Neural progenitor cell (in vitro differentiated cells): Measurements from ENCODE around the gene BTBD9. TPM values are rescaled to one million over a fixed set of nuclear protein-coding genes. Genes with fewer than 3 reads are reported as not detected.

Experiments
- DNase-seq: peaks from one replicate; pipeline ENCODE4 v3.0.0-alpha.2; 2016; ENCODE audit warnings: low spot score
- H2AFZ ChIP-seq: fragments of 200-600 bp; sonication (generic); replicated peaks from 2 replicates; pipeline ENCODE4 v1.6.1; 2016; ENCODE audit warnings: antibody characterized with exemption
- H3F3A ChIP-seq: fragments of 200-600 bp; sonication (generic); 2 replicates; pipeline ENCODE4 v1.6.1; 2016; ENCODE audit warnings: antibody characterized with exemption, low read depth
- H3K27ac ChIP-seq: fragments of 200-600 bp; sonication (generic); 2 replicates; pipeline ENCODE4 v1.5.1; 2016; ENCODE audit warnings: mild to moderate bottlenecking
- H3K27me3 ChIP-seq: fragments of 200-600 bp; sonication (generic); 2 replicates; pipeline ENCODE4 v1.6.1; 2016; ENCODE audit warnings: mild to moderate bottlenecking, moderate library complexity
- H3K36me3 ChIP-seq: fragments of 200-600 bp; sonication (generic); 2 replicates; pipeline ENCODE4 v1.5.1; 2016
- H3K4me1 ChIP-seq: fragments of 200-600 bp; sonication (generic); 2 replicates; pipeline ENCODE4 v1.6.1; 2016; ENCODE audit warnings: mixed run types
- H3K4me2 ChIP-seq: fragments of 200-600 bp; sonication (generic); 2 replicates; pipeline ENCODE4 v1.6.1; 2016
- H3K4me3 ChIP-seq: fragments of 200-600 bp; sonication (generic); 2 replicates; pipeline ENCODE4 v1.5.1; 2016
- H3K79me2 ChIP-seq: fragments of 200-600 bp; sonication (generic); 2 replicates; pipeline ENCODE4 v1.6.1; 2016; ENCODE audit warnings: low read depth
- H3K9ac ChIP-seq: fragments of 200-600 bp; sonication (generic); 2 replicates; pipeline ENCODE4 v1.6.1; 2016
- H3K9me3 ChIP-seq: fragments of 200-600 bp; sonication (generic); 2 replicates; pipeline ENCODE4 v1.5.1; 2016; ENCODE audit warnings: low read depth
- H4K20me1 ChIP-seq: fragments of 200-600 bp; sonication (generic); 2 replicates; pipeline ENCODE4 v1.6.1; 2016; ENCODE audit warnings: low read depth
- H3K27ac Mint-ChIP-seq: 3 replicates; pipeline ENCODE4 v1.8.0; 2021; ENCODE audit warnings: mixed read lengths
- H3K27me3 Mint-ChIP-seq: 2 replicates; pipeline ENCODE4 v1.8.0; 2022; ENCODE audit warnings: low read depth, mild to moderate bottlenecking, inconsistent platforms, moderate library complexity, mixed read lengths; ENCODE audit not compliant: insufficient read depth
- H3K36me3 Mint-ChIP-seq: 3 replicates; pipeline ENCODE4 v1.8.0; 2021; ENCODE audit warnings: mixed read lengths
- H3K4me1 Mint-ChIP-seq: 3 replicates; pipeline ENCODE4 v1.8.0; 2021; ENCODE audit warnings: mixed read lengths
- H3K4me3 Mint-ChIP-seq: 3 replicates; pipeline ENCODE4 v1.8.0; 2021; ENCODE audit warnings: mild to moderate bottlenecking, moderate library complexity, mixed read lengths
- H3K9me3 Mint-ChIP-seq: 3 replicates; pipeline ENCODE4 v1.8.0; 2020; ENCODE audit warnings: mixed read lengths
- CTCF ChIP-seq: fragments of 200-600 bp; sonication (generic); IDR thresholded peaks from 2 replicates; pipeline ENCODE4 v1.5.1; 2017; ENCODE audit warnings: antibody characterized with exemption, mild to moderate bottlenecking
- EZH2 ChIP-seq: fragments of 200-600 bp; sonication (generic); IDR thresholded peaks from 2 replicates; pipeline ENCODE4 v1.6.1; 2017; ENCODE audit warnings: antibody characterized with exemption, mild to moderate bottlenecking, moderate library complexity
- EZH2phosphoT487 ChIP-seq: fragments of 200-600 bp; sonication (generic); IDR thresholded peaks from 2 replicates; pipeline ENCODE4 v1.6.1; 2017; ENCODE audit warnings: antibody characterized with exemption
- total RNA-seq: library from RNA; depleted of rRNA; stranded (reverse); fragments of >200 nt; gene quantifications from 2 replicates; pipeline ENCODE4 v1.2.3, GENCODE V29; 2015; ENCODE audit warnings: low replicate concordance

The BTBD9 gene
- total RNA-seq, 1 donor from 2014 or later = 16.9 TPM

- Mint-ChIP-seq H3K4me3 (no peak overlapping the region), H3K9me3 (peaks cover 40% of the 10 kb centered on the region), H3K36me3 (peaks cover 14% of the 10 kb centered on the region), H3K27me3 (no peaks in the 10 kb centered on the region), H3K27ac (no peak overlapping the region), H3K4me1 (peaks cover 6% of the 10 kb centered on the region)
- H3K79me2 ChIP-seq = no peaks in the 10 kb centered on the region
- no peaks in the 10 kb centered on the region for H3K27me3 ChIP-seq
- H2AFZ ChIP-seq = no peak overlapping the region
- H3K4me1 ChIP-seq = peaks cover 3% of the 10 kb centered on the region
- H3K4me3 ChIP-seq = no peak overlapping the region
- H3K36me3 ChIP-seq = no peaks in the 10 kb centered on the region
- no peaks in the 10 kb centered on the region for H4K20me1 ChIP-seq
- TF ChIP-seq CTCF (no peak), EZH2 (no peak), EZH2phosphoT487 (no peak)
- no peak for DNase-seq
- H3K9ac ChIP-seq = no peak overlapping the region
- H3K4me2 ChIP-seq = no peak overlapping the region
- no peak overlapping the region for H3K27ac ChIP-seq
- no peaks in the 10 kb centered on the region for H3F3A ChIP-seq
- H3K9me3 ChIP-seq = no peaks in the 10 kb centered on the region
These were observed 111.3 kb downstream of the BTBD9 start for GRCh38 chr6:38528196-38528965.

DNA sequence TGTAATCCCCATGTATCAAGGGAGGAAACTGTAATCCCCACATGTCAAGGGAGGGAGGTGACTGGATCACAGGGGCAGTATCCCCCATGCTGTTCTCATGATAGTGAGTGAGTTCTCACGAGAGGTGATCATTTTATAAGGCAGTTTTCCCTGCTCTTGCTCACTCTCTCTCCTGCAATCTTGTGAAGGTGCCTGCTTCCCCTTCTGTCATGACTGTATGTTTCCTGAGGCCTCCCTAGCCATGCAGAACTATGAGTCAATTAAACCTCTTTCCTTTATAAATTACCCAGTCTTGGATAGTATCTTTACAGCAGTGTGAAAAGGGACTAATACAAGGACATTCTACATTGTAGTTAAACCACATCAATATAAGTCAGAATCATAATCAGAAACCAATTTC is 112.4 kb downstream of the BTBD9 start:
- no peak overlapping the region for H3K4me3 ChIP-seq
- Mint-ChIP-seq H3K36me3 (peaks cover 12% of the 10 kb centered on the region), H3K4me1 (peaks cover 6% of the 10 kb centered on the region), H3K27ac (no peak overlapping the region), H3K9me3 (peaks cover 40% of the 10 kb centered on the region), H3K27me3 (no peaks in the 10 kb centered on the region), H3K4me3 (no peak overlapping the region)
- peaks cover 3% of the 10 kb centered on the region for H3K4me1 ChIP-seq
- DNase-seq = no peak
- TF ChIP-seq CTCF (no peak), EZH2 (no peak), EZH2phosphoT487 (no peak)
- no peaks in the 10 kb centered on the region for H3K9me3 ChIP-seq
- no peaks in the 10 kb centered on the region for H3K79me2 ChIP-seq
- H2AFZ ChIP-seq = no peak overlapping the region
- no peaks in the 10 kb centered on the region for H3K27me3 ChIP-seq
- no peak overlapping the region for H3K9ac ChIP-seq
- H3K36me3 ChIP-seq = no peaks in the 10 kb centered on the region
- H3K27ac ChIP-seq = no peak overlapping the region
- H3F3A ChIP-seq = no peaks in the 10 kb centered on the region
- no peaks in the 10 kb centered on the region for H4K20me1 ChIP-seq
- H3K4me2 ChIP-seq = no peak overlapping the region

GRCh38 chr6:38525888-38526287 is 113.8 kb downstream of the BTBD9 start:
- H3K27me3 Mint-ChIP-seq = no peaks in the 10 kb centered on the region
- peaks cover 12% of the 10 kb centered on the region for H3K36me3 Mint-ChIP-seq
- H3K4me3 ChIP-seq = no peak overlapping the region
- no peaks in the 10 kb centered on the region for H3K79me2 ChIP-seq
- H3K27me3 ChIP-seq = no peaks in the 10 kb centered on the region
- no peak overlapping the region for H3K27ac Mint-ChIP-seq
- H3F3A ChIP-seq = no peaks in the 10 kb centered on the region
- TF ChIP-seq EZH2 = no peak
- TF ChIP-seq CTCF = no peak
- TF ChIP-seq EZH2phosphoT487 = no peak
- no peaks in the 10 kb centered on the region for H4K20me1 ChIP-seq
- peaks cover 3% of the 10 kb centered on the region for H3K4me1 ChIP-seq
- no peaks in the 10 kb centered on the region for H3K36me3 ChIP-seq
- H3K4me1 Mint-ChIP-seq = peaks cover 6% of the 10 kb centered on the region
- H3K9me3 Mint-ChIP-seq = peaks cover 38% of the 10 kb centered on the region
- H3K27ac ChIP-seq = no peak overlapping the region
- no peak overlapping the region for H3K9ac ChIP-seq
- no peak overlapping the region for H3K4me3 Mint-ChIP-seq
- no peaks in the 10 kb centered on the region for H3K9me3 ChIP-seq
- no peak for DNase-seq
- no peak overlapping the region for H3K4me2 ChIP-seq
- no peak overlapping the region for H2AFZ ChIP-seq
